C4-2B (cell line): ENCODE data around the gene TXNRD1.

Experiments
- CTCF ChIP-seq: fragments of 450-650 bp; conservative IDR thresholded peaks from 2 replicates; pipeline ENCODE4 v1.5.1; 2017; ENCODE audit warnings: mild to moderate bottlenecking
- ZFX ChIP-seq: fragments of 450-650 bp; IDR thresholded peaks from 2 replicates; pipeline ENCODE4 v1.6.1; 2017

- TF ChIP-seq CTCF, result no peak
- TF ChIP-seq ZFX, result no peak
Measured at GRCh38 chr12:104248444-104248843, 32.9 kb downstream of the TXNRD1 start.
